Fibroblast of skin of scalp (primary cell): ENCODE measurements around the gene THBS1.

Experiments used
- DNase-seq: peaks from one replicate; pipeline ENCODE4 v3.0.0-alpha.2; 2013

The THBS1 gene

DNA sequence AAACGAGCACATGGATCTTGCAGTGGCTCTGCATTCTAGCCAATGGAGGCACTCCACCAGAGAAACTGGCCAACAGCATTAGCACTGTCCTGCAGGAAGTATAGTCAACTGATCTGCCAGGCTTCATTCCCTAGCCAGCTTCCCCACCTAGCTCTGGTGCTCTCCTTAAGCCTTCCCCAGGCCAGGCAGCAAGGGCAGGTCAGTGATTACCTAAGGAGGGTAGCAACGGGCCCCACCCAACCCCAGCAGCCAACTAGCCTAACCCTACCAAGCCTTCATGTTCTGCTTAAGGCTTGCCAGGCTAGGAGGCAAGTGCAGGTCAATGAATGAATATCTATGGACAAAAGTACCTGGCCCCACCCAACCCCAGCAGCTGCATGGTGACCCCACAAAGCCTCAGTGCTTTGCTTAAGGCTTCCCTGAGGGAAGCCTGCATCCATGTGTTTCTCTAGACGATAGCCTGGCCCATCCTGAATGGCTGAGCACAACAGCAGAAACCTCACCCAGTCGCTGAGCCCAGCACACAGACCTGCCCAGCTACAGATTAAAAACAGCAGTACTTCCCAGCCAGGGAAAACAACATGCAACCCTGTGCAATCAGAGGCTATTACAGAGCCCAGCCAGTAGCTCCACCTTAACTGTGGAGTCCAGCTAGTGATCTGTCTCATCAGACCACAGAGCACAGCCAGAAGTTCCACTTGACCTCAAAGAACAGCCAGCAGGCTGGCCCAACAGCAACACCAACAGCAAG lies 28.5 kb downstream of the THBS1 start:
- DNase-seq: no peak

DNA sequence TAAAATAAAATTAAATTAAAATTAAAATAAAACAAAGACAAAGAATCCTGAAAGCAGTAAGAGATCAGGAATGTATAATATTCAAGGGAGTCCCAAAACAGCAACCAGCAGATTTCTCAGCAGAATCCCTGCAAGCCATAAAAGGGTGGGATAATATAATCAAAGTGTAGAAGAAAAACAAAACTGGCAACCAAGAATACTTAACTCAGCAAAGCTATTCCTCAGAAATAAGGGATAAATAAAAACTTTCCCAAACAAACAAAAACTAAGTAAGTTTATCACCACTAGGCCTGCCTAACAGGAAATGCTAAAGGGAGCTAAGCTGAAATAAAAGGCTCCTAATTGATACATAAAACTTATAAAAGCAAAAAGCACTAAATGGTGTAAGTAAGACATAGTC lies 29.8 kb downstream of the THBS1 start:
- DNase-seq: no peak

DNA sequence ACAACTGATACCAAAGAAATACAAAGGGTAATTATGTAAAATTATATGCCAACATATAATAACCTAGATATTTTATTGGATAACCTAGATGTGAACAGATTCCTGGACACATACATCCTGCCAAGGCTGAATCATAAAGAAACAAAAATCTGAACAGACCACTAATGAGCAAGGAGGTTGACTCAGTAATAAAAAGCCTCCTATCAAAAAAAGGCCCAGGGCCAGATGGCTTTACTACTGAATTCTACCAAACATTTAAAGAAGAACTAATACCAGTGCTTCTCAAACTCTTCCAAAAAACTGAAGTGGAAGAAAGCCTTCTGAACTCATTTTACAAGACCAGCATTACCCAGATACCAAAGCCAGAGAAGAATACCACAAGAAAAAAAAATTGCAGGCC lies 32.4 kb downstream of the THBS1 start:
- no peak for DNase-seq

DNA sequence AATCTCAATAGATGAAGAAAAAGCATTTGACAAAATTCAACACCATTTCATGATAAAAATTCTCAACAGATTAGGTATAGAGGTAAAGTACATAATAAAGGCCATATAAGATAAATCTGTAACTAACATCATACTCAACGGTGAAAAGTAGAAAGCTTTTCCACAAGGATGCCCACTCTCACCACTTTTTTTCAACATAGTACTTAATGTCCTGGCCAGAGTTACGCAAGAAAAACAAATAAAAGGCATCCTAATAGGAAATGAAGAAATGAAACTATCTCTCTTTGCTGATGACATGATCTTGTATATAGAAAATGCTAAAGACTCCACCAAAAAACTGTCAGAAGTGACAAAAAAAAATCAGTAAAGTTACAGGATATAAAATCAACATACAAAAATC lies 33.0 kb downstream of the THBS1 start:
- no peak for DNase-seq

DNA sequence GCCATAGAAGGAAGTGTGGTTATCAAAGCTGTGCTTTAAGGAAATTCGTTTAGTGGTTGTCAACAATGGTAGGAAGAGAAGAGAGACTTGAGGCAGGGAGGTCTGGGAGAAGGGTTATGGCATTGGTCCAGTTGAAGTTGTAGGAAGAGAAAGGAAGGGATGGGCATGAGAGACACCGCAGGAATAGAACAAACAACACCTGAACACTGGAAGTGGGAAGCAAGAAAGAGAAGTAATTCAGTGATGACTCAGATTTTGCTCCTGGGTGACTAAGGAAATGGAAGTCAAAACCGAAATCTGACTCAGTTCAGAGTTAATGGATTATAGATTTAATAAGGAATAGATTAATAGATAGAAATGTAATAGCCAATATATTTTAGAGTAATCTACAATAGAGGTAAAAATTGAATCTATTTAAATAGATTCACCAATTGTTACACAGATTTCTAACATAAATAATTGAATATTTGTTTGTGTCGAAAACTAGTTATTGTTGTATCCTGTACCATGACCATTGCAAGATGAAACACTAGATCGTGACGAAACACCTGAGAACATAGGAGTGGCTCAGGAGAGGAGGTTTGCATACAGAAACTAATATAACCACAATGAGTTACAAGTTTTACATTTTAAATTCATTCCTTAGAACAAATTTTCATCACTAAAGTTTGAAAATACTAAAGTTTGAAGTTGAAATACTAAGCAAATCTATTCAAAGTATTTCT lies 36.0 kb downstream of the THBS1 start:
- DNase-seq: no peak

DNA sequence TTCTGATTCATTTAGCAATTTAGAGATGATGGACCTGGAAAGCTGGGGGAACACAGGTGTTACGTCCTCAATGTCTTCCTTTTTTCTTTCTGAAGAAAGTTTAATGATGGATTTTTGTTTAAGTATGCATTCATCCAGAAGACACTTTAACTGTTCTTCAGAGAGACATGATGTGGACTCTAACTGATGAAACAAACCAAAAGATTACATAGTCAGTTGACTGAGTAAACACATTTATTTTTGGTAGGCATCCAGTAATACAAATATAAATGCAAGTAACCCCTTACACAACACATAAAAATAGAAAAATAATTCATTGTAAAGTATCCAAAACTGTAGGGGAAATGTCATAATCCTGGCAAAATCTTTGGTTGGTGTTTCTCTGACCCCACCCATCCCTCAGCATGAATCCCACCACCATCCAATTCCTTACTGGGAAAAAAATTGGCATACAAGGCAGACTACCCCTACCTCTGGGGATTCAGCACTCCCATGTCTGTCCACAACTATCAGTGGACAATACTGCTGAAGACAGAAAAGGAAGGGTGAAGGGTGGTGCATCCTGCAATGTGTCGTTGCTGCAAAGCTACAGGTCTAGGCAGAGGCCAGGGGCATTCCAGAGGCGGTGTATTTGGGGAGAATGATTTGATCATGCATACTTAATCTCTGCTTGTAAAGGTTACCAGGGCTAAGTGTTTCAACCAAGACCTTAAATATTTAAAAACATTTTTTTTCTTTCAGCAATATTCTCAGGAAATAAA lies 37.4 kb downstream of the THBS1 start:
- no peak for DNase-seq

DNA sequence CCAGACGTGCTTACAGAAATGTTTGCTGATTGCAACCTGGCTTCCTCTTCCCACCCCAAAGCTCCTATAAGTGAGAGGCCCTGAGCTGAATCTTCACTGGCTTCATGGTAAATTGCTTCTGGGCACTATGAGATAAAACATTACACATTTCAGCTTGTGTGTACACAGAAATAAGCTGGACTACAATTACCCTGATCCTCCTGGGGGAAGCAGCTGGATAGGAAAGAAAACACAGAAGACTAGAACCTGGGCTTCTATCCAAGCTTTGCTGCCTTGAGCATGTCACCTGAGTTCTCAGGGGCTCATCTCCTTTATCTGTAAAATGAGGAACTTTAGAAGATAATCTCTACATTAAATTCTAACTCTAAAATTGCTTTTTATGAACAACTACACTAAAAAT lies 40.3 kb downstream of the THBS1 start:
- DNase-seq: no peak

DNA sequence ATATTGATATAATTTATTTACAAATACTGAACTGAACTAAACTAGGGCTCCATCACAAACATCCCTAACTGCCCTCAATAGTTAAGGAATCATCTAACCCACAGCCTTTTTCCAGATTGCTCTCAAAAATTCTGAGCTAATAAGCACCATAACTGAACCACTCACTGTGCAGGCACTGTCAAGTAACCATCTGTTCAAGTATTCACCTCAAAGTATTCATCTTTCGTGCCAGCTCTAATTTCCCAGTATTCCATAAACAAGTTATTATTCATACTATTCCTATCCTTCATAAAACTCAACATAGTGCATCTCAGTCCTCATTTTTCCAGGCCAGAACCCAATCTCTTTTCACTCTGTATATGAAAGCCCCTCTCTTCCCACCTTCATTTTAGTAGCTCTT lies 41.1 kb downstream of the THBS1 start:
- peak; percentile 34 for DNase-seq

DNA sequence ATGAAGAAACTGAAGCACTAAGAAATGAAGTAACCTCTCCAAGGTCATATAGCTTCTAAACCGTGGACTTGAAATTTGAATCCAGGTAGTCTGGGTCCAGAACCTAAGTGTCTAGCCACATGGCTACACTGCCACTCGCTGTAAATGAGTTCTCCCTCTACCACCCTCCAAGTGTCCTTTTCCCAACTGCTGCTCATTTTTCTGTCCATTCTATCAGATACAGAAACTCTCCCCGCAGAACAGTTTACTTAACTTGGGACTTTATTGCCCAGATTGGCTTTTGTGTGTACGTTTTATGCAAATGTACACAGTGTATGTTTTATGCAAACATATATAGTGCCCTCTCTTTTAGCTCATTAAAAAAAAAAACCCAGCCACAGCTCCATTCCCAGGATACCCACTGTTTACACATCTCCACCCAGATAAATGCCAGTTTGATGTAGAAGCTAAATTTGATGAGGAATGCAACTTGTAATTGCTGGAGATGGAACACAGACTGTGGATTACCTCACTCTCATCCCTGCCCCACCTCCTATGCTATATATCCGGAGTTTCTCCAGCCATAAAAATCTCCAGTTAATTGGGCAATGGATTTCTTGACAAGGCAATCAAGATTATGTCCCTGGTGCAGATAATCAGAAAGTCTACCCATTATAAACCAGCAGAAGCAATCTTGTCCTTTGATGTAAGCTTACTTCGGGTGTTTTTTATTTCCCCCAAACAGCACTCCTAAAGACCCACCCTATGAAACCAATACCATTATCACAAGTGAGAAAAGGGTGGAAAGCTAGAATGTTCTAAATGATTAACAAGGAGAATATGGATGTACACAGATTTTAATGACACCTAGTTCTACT lies 42.0 kb downstream of the THBS1 start:
- DNase-seq: no peak

DNA sequence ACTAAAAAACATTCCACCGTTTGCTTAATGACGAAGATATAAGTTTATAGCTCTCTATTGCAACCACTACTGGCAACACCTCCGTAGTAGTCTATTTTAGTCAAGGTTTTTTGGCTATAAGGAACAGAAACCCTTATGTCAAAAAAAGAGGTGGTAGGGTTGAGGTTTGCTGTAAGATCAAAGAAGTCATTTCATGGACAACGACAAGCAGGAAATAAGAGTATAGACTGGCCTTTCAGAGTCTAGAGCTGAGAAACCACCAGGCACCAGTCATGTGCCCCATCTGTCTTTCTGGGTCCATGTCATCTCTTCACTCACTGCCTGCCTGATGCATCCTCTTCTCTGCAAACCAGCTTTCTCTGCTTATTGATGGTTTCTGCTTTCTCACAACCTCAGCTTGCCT lies 42.7 kb downstream of the THBS1 start:
- no peak for DNase-seq

DNA sequence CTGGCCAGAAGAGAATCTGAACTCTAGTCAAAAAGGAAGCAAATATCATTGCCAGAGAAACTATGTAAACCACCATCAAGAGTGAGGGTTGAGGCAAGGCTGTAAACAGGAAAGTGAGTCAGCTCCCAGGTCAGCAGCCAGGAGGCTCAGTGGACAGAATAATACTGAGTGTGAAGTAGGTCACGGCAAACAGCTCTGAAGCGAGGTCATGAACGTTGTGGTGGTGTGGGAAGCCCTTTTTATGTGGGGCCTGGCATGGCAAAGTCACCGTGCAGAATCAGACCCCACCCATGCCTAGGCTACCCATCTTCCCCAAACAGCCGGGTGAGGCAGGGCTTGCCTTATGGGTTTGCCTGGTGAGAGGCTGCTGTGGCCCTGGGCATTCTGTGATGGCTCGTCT lies 43.9 kb downstream of the THBS1 start:
- DNase-seq: peak; percentile 70

DNA sequence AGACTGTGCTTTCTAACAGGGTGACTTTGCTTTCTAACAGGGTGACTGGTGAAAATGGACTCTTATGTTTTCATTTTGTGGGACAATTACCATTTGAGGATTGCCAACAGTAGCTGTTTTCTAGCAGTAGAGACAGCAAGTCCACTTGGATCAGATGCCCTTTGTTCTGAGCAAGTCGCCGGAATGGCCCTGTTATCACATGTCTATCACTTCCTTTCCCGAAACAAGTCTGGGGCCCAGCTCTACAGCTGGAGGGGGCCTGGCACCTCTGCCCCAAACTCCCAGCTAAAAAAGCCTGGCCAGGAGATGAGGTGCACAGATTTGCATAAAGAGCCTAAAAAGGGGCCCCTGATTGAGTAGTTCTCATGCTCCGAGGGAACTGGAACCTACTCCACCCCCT lies 44.6 kb downstream of the THBS1 start:
- no peak for DNase-seq

DNA sequence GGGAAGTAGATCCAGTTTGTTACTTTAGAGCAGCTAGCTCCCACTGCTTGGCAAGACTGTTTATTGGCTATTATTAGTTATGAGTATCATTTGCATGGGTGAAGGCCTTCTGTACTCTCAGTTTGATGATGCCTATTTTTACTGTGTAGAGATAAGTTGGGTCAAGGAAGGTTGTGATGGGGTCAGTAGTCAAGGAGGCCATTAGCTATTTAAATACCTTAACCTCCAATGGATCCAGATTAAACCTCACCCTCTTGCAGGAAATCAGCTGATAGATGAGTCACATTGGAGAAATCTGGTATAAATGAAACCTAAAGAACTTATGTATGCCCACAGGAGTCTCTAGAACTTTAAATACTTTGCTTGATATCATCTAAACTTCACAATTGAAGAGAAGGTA lies 45.0 kb downstream of the THBS1 start:
- DNase-seq: peak; percentile 29

DNA sequence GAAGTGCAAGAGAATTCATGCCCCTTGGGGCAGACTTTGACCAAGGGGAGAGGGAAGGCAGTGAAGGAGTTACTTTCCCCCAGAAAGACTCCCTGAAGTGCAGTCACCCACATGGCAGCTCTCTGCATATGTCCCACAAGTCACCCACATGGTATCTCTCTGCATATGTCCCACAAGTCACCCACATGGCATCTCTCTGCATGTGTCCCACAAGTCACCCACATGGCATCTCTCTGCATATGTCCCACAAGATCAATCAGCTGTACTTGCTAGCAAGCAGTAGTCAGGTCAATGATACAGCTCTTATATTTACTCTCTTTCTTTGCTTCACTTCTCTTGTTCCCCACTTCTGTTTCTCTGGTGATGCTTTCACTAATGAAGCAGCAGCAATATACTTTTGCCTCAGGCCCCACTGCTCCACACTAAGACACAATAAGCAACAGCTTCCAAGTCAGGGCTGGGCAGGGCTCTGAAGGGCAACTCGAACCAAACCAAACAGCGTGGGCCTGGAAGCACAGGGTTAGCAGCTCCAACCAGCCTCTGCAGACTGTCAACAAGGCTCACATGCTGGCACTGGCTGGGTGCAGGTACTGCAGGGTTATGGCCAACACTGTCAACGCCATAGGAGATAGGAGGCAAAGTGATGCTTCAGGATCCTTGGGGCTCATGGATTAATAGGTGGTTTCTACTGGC lies 46.7 kb downstream of the THBS1 start:
- DNase-seq: no peak

DNA sequence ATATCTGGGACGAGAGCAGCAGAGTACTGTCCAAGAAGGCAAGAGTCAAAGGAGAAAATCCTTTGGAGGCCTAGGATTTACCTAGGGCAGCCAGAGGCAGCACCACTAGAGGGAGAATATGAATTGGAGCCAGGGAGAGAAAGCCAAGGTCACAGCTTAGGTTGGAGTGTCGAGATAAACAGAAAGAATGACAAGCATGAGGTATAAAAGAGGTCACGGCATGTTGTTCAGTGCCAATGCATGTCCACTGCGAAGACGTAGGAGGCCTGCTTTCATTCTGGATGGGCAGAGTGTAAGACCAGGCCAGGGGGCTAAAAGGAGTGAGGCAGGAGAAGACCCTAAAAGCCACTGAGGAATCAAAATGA lies 47.2 kb downstream of the THBS1 start:
- DNase-seq: no peak

DNA sequence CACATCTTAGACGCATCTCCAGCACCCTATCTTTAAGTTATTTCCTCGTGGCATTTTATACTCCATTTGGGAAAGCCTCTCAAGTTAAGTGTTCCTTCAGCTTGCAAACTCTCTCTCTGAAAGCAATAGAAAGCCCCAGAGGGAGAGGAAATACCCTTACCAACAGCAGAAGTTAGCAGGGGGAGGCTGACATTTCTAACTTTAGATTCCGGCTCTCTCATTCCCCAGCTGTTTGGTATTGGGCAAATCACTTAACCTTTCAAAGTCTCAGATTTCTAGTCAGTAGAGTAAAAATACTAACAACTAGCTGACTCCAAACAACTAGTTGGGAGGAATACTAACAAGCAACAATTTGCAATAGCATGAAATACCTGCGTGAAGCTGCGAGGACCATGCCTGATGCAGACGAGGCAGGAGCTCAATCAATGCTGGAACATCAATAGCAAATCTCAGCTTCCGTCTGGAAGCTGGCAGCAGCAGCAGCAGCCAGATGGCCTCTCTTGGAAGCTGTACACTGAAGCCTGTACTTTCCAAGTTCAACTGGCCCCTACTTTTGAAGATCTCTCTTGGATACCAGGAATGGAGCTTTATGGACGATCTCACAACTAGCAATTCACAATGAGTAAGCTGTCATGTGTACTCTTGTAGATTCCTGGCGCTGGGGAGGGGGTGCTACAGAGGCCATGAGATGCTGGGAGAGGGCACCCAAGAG lies 47.8 kb downstream of the THBS1 start:
- DNase-seq: no peak

DNA sequence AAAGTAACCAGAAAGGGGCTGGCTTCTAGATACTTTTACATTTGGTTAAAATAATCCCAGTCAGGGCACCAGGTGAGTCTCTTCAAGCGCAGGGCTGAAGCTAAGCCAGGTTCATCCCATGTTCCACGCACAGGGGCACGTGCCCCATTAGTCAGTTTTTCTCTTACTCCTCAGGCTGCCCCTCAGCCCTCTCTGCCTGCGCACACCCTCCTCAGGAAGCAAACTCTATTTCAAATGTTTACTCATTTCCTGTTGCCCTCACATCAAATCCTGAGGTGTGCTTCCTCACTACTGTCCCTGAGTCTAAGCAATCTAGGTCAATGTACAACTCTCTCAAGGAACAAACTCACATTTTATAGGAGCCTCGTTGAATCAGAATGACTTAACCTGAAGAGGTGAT lies 48.5 kb downstream of the THBS1 start:
- no peak for DNase-seq

DNA sequence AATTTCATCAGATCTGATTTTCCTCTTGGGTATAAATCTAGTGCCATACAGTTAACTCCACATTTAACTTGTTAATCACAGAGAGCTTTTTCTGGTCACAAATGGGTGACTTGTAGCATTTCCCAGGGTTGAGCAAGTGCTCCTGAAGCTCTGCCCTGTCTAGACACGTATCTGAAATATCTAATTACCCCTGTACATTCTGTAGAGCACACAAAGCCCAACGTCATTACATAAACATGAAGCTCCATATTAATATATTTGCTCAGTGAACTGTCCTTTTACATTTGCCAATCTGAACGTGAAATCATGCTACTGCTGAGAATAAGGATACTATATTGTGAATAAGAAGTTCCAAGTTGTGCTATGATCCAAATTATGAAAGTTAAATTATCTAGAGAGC lies 49.0 kb downstream of the THBS1 start:
- no peak for DNase-seq

DNA sequence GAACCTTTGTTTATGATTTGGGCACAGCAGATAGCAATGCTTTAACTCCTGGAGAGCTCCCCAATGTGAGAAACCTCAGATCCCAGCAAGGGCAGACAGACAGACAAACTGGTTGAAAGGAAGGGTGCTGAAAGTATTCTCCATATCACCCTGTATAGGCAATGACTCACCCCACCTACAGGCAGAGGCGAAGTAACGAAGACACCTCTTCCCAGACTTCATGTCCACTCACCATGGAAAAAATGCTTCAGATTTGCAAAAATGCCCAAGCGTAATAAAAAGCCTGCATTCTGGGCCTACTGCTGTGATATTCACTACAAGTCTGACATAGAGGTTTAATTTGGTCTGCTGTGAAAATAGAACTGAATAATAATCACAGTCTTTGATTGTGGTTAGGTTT lies 50.5 kb downstream of the THBS1 start:
- peak; percentile 27 for DNase-seq

DNA sequence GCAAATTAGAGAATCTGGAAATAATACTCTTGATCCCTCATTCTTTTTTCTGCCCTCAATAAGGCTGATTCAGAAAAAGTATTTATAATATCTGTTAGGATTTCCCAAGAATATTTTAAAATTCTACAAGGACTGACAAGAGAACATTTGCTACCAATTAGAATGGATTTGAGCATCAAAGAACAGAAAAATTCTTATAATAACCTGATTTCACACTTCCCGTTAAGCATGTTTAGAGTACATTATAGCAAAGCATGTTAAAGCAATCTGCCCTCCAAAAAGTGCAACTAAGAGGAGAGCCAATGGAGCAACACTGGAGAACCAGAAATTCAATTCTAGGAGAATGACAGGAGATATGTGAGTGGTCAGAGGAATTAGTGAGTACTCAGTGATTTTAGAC lies 57.2 kb downstream of the THBS1 start:
- DNase-seq: no peak

DNA sequence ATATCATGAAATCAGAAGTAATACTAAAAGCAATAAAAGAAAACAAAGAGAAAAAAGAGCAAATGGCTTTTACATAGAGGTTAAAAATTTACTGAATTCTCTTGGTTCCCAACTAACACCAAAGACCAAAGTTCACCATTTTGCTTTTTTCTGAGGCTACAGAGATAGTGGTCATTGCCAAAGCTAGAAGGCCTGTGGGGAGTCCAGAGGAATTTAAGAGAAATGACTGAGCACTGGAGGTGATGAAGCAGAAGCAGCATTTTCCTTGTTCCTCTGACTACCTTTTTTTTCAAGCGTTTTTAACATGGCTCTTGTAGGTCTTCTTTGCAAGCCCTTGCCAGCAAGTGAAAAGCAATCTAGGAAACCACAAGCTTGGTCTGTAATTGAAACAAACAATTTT lies 58.2 kb downstream of the THBS1 start:
- no peak for DNase-seq

DNA sequence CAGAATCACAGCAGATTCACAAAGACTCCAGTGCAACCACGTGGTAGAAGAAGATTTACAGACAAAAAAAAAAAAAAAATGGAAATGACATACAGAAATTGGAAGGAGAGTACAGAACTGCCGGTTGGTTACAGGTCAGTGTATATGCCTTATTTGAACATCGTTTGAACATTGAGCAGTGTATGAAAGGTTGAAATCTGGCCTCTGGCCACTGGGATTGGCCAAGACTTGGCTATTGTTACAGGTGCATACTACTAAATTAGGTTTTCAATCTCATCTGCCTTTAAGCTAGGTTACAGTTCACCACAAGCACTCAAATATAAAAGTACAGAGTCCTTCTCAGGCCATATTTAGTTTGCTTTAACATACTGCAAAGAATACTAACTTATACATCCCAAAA lies 59.8 kb downstream of the THBS1 start:
- DNase-seq: no peak
